GM18951 (cell line): ENCODE data around the gene L1CAM.

Experiments used
- POLR2A ChIP-seq: IDR thresholded peaks from 4 replicates; pipeline ENCODE4 v1.6.1; 2011; ENCODE audit warnings: mild to moderate bottlenecking; ENCODE audit not compliant: insufficient read length, insufficient read depth; ENCODE audit errors: extremely low read depth
- in situ Hi-C: fragments of 300-500 bp; cut with MboI; formaldehyde crosslinking; loops from one replicate; pipeline ENCODE4 v1.12.0; 2022; ENCODE audit warnings: low sequenced_read_pairs, mixed read lengths, inconsistent platforms; ENCODE audit not compliant: unreplicated experiment

L1CAM gene

DNA sequence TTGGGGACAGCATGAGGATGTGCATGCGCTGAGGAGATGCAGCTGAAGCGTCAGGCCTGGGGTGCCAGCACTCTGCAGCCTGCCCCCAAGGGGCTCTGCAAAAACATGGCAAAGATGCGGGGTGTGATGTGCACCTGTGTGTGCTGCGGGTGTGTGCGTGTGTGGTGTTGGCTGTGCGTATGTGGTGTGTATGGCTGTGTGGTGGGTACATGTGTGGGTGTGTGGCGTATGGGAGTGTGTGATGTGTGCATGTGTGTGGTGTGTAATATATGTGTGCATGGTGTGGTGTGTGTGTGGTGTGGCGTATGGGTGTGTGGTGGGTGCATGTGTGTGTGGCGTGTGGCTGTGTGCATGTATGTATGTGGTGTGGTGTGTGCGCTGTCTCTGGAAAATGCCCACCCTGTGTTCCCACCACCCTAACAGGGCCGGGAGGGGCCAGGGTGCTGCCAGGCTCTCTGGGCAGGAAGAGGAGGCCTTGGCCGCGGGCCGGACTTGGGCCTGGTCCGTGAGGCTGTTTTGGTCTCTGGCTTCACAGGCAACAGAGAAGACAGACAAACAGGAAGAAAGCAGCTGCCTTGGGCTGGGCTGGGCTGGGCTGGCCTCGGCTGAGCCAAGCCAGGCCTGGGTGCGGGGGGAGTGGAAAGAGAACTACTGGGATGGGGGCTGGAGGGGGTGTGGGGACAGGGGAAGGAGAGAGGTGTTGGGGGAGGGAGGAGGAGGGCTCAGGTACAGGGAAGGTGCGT lies 17.4 kb upstream of the L1CAM start:
- in situ Hi-C loops = no loop called here
- no peak for TF ChIP-seq POLR2A

DNA sequence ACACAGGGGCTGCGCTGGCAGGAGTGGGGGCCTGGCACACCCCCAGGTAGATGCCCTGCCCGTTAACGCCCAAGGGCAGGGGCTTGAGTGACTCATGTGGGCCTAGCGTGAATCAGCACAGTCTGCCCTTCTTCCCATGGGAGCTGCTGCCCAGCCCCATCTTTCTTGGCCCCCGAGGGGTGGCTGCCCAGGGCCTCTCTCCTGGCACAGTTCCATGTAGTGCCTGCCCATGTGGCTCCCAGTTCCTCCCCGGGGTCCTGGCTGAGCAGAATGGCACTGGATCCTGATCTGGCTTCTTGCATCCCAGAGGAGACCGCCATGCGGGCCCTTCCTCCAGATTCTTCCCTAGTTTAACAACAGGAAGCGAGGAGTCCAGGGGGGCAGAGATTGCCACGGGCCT lies 16.4 kb upstream of the L1CAM start:
- no peak for TF ChIP-seq POLR2A
- in situ Hi-C loops = no loop called here

DNA sequence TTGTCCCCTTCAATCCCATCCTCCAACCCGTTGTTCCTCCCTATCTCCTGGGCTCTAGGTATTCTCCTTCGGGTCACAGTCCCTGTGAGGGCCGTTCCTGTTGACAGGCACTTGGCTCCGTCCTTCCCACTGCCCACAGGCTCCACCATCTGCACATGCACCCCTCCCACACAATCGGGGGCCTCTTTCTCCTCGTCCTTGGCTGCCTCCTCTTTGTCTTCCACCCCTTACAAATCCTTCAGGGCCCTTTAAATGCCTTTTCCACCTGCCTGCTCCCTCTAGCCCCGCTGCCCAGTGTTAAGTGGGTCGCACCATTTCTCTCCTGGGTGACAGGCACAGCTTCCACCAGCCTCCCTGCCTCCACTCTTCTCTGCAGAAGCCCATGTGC lies 15.8 kb upstream of the L1CAM start:
- in situ Hi-C loops = no loop called here
- no peak for TF ChIP-seq POLR2A

DNA sequence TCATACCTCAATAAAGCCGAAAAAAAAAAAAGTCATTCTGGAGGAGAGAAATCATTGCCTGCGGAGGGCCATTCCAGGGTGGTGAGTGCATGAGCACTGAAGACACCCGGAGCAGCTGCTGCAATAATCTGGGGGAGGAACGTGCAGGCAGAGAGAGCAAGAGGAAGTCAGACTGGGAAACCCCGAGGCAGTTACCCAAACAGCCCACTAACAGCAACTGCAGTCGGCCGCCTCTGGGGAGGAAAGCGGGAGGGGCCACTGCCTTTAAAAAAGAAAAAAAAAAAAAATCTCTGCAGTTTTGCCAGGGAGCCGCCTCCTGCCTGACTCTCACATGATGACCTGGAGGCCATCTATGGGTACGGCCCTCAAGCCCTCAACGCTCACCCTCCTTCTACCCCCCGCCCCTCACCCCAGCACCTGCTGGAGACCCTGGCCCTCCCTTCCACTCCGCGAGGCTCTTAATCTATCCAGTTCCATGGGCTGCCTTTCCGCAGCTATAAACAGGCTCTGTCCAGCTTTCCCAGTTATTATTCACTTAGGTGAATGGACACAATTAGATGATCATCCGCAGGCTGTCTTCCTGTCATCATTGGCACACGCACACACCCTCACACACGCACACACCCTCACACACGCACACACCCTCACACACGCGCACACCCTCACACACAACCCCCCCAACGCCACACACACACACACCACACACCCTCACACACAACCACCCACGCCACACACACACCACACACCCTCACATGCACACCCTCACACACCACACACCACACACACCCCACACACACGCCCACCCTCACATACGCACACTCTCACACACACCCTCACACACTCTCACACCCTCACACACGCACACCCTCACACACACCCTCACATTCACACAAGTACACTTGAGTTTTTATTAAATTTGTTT lies 15.1 kb upstream of the L1CAM start:
- TF ChIP-seq POLR2A = no peak
- in situ Hi-C loops = no loop called here

DNA sequence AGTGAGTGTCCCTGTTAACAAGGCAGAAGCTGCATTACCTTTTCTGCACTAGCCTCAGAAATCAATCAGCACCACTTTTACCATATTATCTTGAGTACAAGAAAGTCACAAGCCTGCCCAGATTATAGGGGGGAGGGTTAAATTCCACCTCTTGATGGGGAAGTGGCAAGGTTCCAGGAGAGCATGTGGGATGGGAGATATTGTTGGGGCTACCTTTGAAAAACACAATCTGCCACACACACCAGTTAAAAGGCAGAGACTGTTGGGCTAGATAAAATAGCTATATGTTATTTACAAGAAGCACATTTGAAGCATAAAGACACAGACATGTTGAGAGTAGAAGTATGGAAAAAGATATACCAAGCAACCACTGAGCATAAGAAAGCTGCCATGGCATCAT lies 11.9 kb upstream of the L1CAM start:
- in situ Hi-C loops = no loop called here
- no peak for TF ChIP-seq POLR2A

DNA sequence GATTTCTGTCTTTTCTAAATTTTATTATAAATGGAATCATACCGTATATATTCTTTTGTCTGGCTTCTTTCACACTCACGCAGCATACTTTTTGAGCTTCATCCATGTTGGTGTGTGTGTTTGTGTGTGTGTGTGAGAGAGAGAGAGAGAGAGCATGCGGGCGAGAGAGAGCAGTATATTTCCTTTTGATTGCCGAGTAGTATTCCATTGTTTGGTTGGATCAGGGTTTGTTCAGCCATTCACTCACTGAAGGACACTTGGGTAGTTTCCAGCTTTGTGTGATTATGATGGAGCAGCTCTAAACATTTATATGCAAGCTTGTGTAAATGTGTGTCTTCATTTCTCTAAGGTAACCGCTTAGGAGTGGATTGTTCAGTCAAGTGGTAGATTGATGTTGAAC lies 3.1 kb upstream of the L1CAM start:
- in situ Hi-C loops = no loop called here
- TF ChIP-seq POLR2A = no peak

DNA sequence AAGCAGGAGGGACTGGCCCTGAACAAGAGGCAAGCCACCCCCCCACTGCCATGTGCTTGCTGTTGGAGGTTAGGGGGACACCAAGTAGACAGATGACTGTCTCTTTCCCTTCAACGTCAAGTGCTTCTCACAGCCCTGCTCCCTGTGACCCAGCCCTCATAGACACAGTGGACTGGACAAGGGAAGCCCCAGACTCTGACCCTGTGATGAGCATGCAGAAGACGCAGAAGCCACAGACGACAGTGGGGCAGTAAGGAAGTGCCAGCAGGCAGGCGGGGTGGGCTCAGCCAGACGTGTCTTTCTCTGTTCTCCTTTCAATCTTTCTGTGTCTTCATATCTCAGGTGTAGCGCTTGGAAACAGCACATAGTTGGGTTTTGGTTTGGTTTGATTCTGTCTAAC lies 2.4 kb upstream of the L1CAM start:
- in situ Hi-C loops = no loop called here
- TF ChIP-seq POLR2A = no peak

DNA sequence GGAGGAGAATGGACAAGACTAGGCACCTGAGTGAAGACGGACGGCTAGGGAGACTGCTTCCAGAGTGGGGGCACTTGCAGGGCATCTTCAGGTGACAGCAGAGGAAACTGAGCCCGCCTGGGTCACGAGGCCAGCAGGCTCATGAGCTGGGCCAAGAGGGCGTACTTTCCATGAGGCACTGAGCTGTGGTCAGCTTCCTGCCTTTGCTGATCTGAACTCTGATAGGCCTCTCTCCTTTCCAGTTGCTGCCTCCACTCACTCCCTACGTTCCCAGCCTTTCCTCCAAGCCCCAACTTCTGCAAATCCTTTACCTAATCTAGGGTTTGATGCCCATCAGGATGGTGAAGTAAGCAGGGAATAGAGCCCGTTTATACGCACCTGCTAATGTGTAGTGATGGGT lies 1.4 kb upstream of the L1CAM start:
- in situ Hi-C loops = no loop called here

DNA sequence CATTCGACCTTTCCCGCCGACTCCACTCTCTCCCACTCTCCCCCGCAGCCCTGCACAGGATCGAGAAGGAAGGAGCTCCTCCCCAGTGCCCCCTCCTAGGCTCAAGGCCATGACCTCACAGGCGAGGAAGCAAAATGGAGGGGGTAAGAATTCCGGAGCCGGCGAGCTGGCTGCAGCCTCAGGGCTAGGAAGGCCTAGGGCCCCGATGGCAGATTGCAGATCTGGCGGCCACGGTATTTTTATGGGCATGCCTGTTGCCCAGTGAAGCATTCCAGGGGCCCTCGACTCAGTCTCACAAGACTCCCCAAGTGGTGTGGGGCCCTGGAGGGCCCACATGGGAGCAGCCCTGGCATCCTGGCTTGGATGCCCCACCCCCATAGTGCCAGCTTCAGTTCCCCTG lies 942 bp upstream of the L1CAM start:
- in situ Hi-C loops = no loop called here
- TF ChIP-seq POLR2A = no peak

More for the DNA sequence above, 1.4 kb upstream of the L1CAM start:
- no peak for TF ChIP-seq POLR2A

DNA sequence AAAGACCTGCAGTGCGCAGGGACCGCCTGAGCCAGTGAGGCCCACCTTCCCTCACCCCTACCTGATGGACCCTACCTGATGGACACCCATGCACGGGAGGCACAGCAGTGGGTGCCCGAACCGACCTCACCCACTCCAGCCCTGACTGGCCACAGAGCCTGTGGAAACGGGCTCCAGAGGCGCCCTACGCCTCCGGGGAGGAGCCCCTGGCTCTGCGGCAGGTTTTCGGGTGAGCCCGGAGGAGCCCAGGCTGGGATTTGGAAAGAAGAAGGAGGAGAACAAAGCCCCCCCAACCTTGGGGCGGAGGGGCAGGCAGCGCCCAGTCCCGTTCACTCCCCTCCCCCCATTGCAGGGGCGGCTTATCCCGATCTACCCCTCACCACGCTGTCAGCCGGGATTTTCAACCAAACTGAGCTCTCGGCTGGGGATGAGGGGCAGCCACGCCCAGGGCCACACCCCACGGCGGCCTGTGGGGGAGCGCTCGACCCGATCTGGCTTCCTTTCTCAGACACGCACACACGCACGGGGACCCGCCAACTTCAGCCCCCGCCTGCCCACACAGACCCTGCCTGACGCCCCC lies 675 bp downstream of the L1CAM start:
- TF ChIP-seq POLR2A = no peak
- in situ Hi-C loops = no loop called here

DNA sequence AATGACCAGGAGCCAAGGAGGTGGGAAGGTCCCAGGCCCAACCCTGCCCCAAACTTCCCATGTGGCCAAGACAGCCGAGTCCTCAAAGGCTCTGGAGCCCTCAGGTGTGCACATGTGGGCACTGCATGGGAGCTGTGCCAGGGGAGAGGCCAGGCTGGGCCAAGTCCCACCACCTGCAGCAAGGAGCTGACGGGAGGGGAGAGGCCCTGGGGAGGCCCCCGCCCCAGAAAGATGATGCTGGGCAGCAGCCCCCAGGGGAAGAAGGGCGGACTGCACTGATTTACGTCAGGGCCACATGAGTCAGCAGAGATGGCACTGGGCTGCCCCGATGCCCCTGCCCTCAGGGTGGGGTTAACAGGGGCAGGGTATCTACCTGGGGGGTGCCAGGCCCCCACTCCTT lies 1.4 kb downstream of the L1CAM start:
- in situ Hi-C loops = no loop called here
- no peak for TF ChIP-seq POLR2A

DNA sequence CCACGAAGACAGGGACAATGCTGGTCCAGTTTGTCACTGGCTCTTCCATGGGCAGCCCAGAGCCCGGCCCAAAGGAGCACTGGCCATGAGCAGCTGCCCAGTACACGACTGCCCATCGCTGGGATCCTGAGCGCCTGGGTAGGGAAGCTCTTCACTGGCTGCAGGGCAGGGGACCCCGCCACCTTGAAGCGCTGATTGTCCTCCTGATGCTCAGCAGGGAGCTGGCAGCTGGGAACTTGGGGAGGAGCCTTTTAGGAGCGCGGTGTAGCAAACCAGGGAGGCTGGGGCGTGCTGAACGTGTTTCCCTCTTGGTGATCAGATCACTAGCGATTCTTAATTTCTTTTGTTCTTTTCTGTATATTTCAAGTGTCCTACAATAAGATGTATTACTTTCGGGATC lies 1.8 kb downstream of the L1CAM start:
- TF ChIP-seq POLR2A = no peak
- in situ Hi-C loops = no loop called here

DNA sequence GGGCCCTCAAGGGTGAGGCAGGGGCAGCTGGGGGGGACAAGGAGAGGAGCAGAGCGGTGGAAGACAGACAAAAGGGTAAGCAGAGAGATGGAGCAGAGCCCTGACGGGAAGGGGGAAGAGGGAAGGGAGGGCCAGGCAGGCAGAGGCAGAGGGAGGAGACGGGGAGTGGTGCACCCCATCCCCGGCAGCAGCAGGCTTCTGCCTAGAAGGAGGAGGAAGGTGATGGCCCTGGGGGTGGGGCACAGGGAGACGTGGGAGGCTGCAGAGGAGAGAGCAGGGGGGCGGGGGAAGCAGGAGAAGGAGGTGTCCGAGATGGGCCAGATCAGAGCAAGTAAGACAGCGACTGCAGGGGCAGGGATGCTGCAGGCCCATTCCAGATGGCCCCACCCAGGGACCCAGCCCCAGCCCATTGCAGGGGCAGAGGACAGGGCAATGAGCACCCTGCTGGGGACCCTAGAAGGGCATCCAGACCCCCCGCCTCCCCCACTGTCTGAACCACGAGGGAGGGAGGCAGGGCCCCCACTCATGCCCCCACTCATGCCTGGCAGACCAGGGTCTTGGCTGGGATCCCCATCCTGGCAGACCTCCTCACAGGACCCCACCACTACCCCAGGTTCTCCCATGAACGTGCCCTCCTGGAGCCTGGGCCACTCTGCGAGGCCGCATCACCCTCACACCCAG lies 2.7 kb downstream of the L1CAM start:
- no peak for TF ChIP-seq POLR2A
- in situ Hi-C loops = no loop called here
